ENCODE measurements around the gene ENSA.
"Not testable (repeated sequence)": the region's sequence is repeated elsewhere in the genome, so short reads cannot be mapped to it uniquely, and the experiment has no call there.

The ENSA gene, protein sequence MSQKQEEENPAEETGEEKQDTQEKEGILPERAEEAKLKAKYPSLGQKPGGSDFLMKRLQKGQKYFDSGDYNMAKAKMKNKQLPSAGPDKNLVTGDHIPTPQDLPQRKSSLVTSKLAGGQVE

DNA sequence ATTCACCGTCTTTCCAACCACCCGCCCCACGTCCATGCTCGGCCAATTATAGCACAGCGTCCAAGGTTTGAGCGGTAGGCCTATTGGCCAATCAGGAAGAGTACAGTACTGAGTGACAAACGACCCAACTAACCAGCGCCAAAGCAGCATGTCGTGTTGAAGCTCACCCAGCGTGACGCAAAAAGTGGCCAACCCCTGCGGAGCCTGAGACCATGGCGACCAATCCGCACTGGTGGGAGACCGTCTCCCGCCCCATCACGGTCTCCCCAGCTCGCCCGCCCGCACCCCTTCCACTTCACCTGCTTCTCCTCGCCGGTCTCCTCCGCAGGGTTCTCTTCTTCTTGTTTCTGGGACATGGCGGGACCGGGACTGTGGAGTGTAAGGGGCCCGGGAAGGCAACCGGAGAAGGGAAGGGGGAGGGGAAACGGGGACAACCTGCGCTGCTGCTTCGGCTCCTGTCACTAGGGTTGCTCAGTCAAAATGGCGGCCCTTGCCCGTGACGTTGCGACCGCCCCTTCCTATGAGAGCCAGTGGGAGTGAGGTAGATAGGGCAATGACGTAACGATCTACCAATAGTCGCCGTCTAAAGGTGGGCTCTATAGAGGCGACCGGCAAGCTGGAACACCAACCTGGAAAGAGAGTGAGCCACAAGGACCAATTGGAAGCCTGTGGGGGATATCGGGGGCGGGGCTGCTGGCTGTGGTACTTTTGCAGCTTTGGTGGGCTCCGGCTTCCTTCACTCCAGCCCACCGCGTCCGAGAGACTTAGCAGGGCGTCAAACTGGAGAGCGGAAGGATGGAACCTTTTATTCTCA lies at the start of gene ENSA:
Gene ENSA (minus strand): TSS at position 498 of the 814 bp plus-strand sequence. CDS start 142 bp downstream, at position 356.
- peak; percentile 100 for DNase-seq

DNA sequence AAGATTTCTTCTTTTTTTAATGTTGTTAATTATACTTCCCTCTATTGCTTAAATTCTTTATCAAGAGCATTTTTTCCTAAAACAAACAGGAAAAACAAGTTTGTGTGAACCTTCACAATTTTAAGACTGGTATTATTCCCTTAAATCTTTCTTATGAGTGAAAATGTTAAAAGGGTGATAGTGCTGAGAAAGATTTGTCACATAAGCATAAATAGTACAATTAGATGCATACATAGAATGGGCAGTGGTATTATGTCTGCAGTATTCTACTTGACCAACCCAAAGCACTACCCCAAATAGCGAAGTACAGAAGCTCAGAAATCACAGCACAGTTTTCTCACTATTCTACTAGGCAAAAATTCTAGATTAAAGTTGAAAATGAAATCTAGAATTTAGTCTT lies 49.6 kb upstream of the ENSA start:
- DNase-seq, result no peak

DNA sequence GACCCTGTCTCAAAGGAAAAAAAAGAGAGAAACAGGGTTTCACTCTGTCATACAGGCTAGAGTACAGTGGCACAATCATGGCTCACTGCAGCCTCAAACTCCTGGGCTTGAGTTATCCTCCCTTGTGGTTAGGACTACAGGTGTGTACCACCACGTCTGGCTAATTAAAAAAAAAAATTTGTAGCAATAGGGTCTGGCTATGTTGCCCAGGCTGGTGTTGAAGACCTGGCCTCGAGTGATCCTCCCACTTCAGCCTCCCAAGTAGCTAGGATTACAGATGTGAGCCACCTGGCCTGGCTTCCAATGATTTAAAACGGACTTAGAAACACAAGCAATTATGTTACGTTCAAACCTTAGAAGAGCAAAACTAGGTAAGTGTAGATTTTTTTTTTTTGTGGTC lies 45.5 kb upstream of the ENSA start:
- DNase-seq, result no peak

DNA sequence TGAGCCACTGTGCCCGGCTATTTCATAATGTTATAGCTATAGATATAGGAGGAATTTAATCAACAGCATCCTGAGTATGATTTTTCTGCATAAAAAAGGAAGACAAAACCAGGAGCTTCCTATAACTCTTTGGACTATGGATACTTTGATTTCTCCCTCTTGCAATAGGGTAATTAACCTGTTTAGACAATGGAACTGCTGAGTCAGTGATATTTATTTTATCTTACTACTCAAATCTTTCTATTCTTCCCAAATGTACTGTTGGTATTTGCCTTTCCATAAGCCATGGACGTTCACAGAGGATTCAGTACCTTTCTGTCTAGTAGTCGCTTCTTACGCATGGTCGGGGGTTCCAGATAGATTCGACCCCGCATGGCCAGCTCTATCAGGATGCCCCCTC lies 33.9 kb upstream of the ENSA start:
- DNase-seq, result no peak

DNA sequence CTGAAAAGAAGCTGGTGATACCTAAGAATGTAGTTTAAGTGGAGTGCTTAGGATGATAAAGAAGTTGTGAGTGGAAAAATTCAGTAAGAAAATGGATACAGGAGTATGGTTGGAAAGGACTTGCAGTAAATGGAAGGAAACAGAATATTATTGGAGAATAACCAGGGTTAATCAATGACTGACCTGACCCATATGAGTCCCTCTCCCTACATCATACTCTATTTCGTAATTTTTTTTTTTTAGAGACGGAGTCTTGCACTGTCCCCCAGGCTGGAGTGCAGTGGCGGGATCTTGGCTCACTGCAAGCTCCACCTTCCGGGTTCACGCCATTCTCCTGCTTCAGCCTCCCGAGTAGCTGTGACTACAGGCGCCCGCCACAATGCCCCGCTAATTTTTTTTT lies 33.4 kb upstream of the ENSA start:
- no peak for DNase-seq

DNA sequence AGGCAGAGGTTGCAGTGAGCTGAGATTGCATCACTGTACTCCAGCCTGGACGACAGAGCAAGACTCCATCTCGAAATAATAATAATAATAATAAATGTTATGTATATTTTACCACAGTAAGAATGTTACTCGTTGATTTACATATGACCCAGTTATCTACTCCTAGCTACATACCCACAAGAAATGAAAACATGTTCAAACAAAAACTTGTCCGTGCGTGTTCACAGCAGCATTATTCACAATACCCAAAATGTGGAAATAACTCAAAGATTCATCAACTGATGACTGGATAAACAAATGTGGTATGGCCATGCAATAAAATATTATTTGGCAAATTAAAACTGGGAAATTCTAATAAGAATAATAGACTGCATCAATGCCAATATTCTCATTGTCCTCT lies 31.7 kb upstream of the ENSA start:
- DNase-seq, result no peak

DNA sequence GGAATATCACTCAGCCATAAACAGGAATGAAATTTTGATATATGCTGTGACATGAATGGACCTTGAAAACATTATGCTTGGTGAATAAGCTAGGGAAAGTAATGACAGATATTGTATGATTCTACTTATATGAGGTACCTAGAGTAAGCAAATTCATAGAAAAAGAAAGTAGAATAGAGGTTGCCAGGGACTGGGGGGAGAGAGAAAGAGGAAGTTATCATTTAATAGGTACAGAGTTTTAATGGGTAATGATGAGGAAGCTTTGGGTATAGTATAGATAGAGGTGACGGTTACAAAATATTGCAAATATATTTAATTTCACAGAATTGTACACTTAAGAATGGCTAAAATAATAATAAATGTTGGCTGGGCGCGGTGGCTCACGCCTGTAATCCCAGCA lies 31.2 kb upstream of the ENSA start:
- DNase-seq, result no peak

DNA sequence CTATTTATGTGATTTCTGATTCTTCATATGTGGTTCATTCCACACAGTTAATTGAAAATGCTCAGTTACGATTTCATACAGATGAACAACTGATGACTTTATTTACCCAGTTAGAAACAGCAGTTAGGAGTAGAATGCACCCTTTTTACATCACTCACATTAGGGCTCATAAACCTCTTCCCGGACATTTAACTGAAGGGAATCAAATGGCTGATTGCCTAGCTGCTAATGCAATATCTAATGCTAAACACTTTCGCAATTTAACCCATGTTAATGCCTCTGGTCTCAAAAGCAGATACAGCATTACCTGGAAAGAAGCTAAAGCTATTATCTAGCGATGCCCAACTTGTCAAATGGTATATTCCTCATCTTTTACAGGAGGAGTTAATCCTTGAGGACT lies 27.7 kb upstream of the ENSA start:
- not testable (repeated sequence) for DNase-seq

DNA sequence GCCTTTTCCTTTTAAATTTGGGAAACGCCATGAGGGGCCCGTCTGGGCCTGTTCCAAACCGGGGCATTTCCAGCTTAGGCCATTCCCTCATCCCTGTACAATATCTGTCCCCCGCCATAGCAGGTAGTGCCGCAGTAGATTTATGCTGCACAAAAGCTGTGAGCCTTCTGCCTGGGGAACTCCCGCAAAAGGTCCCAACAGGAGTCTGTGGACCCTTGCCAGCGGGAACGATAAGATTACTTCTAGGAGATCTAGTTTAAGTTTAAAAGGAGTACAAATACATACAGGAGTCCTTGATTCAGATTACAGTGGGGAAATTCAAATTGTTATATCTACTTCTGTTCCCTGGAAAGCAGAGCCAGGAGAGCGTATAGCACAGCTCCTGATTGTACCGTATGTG lies 25.2 kb upstream of the ENSA start:
- not testable (repeated sequence) for DNase-seq

DNA sequence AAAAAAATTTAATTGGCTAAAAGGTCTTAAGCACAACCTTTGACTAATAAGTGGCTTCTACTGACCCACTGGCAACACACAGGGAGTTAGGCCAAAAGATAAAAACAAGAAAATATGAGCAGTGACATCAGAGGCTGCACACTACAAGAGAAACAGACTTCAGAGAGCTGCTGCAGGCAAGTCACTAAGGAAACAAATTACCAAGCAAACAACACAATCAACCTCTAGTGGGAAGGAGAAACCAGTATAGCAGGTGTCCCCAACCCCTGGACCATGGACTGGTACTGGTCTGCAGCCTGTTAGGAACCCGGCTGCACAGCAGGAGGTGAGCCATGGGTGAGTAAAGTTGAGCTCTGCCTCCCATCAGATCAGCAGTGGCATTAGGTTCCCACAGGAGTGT lies 20.8 kb upstream of the ENSA start:
- DNase-seq, result no peak

DNA sequence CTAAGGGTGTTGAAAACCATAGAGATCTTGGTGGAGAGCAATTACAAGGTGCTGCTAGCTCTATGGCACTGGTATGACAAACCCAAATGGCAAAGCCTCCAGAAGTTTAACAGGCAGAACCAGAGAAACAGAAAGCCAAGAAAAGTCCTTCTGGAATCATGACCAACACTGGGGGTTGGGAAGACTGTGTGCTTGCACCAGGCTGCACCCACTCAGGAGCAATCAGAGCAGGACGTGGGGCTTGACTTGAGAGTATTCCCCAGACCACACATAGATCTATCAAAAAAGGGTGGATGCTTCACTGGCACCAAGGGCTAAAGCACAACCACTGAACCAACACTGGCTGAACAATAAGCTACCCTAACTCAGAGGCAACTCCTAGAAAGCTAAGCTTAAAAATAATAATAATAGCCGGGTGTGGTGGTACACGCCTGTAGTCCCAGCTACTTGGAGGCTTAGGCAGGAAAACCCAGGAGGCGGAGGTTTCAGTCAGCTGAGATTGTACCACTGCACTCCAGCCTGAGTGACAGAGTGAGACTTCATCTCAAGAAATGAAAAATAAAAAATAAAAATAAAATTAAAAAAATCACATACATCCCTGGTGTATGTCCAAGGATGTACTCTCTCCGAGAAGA lies 20.1 kb upstream of the ENSA start:
- DNase-seq, result no peak

DNA sequence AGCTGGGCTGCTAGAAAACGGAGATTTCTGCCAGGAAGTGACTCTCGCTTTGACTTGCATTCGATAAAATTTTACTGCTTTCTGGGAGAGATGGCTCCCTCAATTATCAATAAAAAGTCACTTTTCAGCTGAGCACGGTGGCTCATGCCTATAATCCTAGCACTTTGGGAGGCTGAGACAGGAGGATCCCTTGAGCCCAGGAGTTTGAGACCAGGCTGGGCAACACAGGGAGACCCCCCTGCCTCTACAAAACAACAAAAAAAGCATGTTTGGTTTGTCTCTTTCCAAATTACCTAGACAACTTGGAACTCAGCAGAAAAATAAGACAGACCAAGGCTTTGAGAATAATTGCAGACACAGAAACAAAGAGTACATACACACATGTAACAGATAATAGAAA lies 12.9 kb upstream of the ENSA start:
- no peak for DNase-seq

DNA sequence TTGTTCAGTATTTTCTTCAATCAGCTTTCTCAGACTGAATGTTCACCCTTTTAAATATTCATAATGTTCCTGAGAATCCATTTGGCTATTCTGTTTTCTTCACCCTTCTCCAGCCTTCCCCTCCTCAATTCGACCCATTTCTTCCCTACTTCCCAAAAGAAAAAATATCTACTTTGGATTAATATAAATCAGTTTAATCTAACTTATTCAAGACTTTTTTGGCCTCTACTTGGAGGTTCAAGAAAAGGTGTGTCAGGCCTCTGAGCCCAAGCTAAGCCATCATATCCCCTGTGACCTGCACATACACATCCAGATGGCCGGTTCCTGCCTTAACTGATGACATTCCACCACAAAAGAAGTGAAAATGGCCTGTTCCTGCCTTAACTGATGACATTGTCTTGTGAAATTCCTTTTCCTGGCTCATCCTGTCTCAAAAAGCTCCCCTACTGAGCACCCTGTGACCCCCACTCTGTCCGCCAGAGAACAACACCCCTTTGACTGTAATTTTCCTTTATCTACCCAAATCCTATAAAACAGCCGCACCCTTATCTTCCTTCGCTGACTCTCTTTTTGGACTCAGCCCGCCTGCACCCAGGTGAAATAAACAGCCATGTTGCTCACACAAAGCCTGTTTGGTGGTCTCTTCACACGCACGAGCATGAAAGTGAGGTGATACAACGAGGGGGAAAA lies 11.9 kb upstream of the ENSA start:
- not testable (repeated sequence) for DNase-seq

DNA sequence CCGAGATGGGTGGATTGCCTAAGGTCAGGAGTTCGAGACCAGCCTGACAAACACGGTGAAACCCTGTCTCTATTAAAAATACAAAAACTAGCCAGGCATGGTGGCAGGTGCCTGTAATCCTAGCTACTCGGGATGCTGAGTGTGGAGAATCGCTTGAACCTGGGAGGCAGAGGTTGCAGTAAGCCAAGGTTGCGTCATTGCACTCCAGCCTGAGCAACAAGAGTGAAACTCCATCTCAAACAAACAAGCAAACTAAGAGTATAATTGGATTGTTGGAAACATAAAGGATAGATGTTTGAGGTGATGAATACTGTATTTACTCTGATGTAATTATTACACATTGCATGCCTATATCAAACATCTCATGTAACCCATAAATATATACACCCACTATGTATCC lies 9.0 kb upstream of the ENSA start:
- DNase-seq, result not testable (repeated sequence)

DNA sequence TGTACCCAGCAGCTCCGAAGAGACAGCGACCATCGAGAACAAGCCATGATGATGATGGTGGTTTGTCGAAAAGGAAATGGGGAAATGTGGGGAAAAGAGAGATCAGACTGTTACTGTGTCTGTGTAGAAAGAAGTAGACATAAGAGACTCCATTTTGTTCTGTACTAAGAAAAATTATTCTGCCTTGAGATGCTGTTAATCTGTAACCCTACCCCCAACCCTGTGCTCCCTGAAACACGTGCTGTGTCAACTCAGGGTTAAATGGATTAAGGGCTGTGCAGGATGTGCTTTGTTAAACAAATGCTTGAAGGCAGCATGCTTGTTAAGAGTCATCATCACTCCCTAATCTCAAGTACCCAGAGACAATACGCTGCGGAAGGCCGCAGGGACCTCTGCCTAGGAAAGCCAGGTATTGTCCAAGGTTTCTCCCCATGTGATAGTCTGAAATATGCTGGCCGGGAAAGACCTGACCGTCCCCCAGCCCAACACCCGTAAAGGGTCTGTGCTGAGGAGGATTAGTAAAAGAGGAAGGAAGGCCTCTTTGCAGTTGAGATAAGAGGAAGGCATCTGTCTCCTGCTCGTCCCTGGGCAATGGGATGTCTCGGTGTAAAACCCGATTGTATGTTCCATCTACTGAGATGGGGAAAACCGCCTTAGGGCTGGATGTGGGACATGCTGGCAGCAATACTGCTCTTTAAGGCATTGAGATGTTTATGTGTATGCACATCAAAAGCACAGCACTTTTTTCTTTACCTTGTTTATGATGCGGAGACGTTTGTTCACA lies 5.6 kb upstream of the ENSA start:
- DNase-seq, result not testable (repeated sequence)

DNA sequence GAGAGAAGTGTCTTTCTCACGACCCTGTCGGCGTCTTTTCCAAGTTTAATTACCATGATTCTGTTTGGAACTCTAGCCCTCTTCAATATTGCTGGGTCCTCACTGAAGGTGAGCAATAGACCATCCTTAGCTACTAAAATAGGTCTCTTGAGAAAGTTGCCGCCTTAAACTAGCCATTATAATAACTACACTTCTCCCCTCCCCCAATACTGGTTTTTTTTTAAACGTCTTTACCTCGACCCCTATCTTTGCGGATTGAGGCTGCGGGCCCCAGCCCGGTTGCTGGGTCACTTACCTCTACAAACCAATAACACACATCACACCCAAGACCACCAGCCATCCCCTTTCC lies 672 bp downstream of the ENSA start:
- no peak for DNase-seq

DNA sequence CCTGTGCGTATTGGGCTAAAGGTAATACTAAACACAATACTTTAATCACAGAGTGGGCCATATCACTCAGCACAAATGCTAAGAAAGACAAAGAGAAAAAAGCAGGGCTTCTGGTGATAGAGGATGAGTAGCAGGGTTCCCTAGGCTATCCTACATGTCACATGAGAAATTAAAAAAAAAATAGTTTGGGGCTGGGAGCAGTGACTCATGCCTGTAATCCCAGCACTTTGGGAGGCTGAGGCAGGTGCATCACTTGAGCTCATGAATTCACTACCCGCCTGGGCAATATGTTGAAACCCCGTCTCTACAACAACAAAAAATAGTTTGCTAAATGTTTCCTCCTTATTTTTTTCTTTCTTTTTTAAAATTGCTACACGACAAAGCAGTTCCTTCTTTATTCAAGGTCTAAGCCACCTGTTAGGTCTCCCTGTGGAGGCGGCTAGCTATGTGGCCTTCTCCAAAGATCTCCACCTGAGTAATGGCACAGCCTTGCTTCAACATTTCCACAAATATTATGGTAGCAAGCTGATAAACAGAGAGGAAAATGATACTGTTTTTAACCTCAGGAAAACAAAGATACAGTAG lies 1.5 kb downstream of the ENSA start:
- no peak for DNase-seq

DNA sequence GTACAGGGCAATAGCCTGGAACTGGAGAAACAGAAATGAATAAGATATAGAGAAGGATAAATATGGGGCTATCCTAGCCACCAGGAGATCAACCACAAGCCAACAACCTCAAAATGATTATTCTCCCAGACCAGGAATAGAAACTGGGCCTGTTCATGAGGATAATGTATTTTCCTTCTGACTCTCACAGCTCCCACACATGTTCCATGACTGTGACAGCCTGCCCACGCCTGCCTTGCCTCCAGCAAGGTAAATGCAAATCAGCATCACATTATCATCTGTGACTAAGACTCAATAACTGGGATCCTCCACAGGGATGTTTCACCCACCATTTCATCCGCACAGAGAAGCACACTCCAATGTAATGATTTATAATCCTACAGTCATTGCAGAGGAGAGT lies 3.3 kb downstream of the ENSA start:
- DNase-seq, result no peak

DNA sequence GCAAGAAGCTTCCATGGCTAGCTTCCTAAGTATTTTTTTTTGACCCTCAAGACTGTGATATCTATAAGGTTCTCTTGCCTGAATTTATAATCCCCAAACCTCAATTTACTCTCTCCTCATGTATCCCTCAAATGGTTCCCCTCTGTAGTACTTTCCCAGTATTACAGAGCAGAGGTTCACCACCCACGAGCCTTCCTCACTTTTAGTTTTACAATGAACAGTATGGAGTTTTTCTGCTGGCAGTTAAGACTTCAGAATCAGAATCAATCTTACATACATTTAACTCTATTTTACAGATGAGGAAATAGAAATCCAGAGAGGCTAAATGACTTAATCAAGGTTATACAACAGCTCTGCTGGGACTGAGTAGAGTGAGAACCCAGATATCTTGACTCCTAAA lies 4.9 kb downstream of the ENSA start:
- DNase-seq, result not testable (repeated sequence)

DNA sequence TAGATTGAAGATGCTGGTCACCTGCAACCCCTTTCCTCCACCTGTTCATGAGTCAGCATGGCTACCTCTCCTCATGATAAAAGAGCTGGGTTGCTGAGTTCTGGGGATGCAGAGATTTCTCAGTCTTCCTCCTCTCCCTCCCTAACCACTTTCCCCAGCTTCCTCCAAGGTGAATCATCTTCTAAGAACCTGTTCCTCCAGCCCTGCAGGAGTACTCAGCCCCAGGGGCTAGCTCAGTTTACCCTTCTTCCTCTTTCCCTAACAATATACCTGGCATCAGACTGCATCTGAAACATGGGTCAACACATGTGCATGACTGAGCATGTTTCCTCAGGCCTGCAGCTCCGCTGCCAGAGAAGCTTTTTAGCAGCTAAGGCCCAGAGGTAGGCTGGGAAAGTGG lies 5.3 kb downstream of the ENSA start:
- not testable (repeated sequence) for DNase-seq

DNA sequence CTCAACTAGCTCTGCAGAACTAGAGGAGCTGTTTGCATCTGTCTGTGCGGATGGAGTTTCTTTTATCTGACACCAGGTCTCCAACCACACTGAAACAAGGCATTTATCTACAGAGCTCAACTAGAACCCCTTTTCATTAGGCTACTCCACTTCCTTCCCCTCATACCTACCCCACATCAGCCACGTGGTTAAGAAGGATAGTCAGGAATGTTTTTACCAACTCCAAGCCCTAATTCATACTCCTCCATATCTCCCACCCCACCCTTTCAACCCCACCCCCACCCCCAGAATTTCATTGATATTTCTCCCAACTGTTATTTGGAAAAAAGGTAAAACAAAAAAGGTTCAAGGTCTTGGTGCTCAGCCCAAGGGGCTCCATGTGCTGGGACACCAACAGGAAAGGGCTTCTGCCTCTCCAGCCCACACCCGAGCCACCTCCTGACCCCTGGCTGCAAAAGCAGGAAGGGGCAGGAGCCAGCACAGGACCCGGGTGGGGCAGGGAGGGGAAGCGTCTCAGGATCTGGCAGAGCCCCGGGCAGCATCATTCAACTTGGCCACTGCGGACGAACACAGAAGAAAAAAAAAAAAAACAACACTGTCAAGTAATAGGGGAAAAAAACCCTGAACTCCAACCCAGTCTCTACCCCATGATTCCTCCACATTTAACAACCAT lies 7.0 kb downstream of the ENSA start:
- no peak for DNase-seq

All from NCI-H1092 (cell line).